Mesothelial cell of epicardium (in vitro differentiated cells): ENCODE measurements around the gene PCMT1. TPM values are rescaled to one million over a fixed set of nuclear protein-coding genes. Genes with fewer than 3 reads are reported as not detected.

Experiments used
- DNase-seq, 2 experiments: peaks; one replicate each; pipeline ENCODE4 v3.0.0; 2021; ENCODE audit warnings: low spot score in 2 of 2; ENCODE audit not compliant: unreplicated experiment in 2 of 2
- H3K27ac Mint-ChIP-seq: 2 replicates; pipeline ENCODE4 v1.8.0; 2021; ENCODE audit warnings: mixed read lengths
- H3K27me3 Mint-ChIP-seq: 2 replicates; pipeline ENCODE4 v1.8.0; 2021; ENCODE audit warnings: low read depth, mixed read lengths
- H3K36me3 Mint-ChIP-seq: 2 replicates; pipeline ENCODE4 v1.8.0; 2021; ENCODE audit warnings: mixed read lengths
- H3K4me1 Mint-ChIP-seq: 2 replicates; pipeline ENCODE4 v1.8.0; 2021; ENCODE audit warnings: mixed read lengths
- H3K4me3 Mint-ChIP-seq: 2 replicates; pipeline ENCODE4 v1.8.0; 2021; ENCODE audit warnings: mild to moderate bottlenecking, moderate library complexity, mixed read lengths
- H3K9me3 Mint-ChIP-seq: 2 replicates; pipeline ENCODE4 v1.8.0; 2021; ENCODE audit warnings: mixed read lengths
- total RNA-seq: library from RNA; stranded (reverse); gene quantifications from 3 replicates; pipeline ENCODE4 v1.2.1, GENCODE V29; 2021
- TF ChIP-seq, protein P1 (sequence below): fragments of 200-600 bp; sonication (generic); IDR thresholded peaks from one replicate; pipeline ENCODE4 v1.5.0; 2021; ENCODE audit warnings: antibody characterized with exemption; ENCODE audit not compliant: unreplicated experiment

The PCMT1 gene
- total RNA-seq, 1 donor from 2014 or later: 45.6 TPM

DNA sequence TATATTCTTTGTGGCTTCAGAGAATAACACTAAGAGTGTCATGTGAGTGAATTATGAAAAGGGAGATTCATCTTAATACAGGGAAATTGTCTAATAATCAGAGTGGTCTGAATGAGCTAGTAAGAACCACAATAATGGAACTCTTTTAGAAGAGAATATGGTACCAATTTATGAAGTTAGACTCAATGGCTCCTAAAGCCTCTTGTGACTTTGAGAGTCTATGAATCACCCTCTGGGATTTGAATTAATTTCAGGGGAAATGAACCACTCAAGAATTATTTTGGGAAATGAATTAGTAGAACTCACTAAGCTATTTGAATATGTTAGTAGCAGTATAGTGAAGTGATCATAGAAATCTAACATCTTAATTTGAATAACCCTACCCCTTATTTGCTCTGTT is 14.3 kb downstream of the PCMT1 start:
- peaks cover 32% of the 10 kb centered on the region for H3K36me3 Mint-ChIP-seq
- DNase-seq: no peak
- no peaks in the 10 kb centered on the region for H3K4me1 Mint-ChIP-seq
- H3K4me3 Mint-ChIP-seq: no peak overlapping the region
- H3K9me3 Mint-ChIP-seq: peaks cover 15% of the 10 kb centered on the region
- no peaks in the 10 kb centered on the region for H3K27me3 Mint-ChIP-seq
- TF ChIP-seq, protein P1, sequence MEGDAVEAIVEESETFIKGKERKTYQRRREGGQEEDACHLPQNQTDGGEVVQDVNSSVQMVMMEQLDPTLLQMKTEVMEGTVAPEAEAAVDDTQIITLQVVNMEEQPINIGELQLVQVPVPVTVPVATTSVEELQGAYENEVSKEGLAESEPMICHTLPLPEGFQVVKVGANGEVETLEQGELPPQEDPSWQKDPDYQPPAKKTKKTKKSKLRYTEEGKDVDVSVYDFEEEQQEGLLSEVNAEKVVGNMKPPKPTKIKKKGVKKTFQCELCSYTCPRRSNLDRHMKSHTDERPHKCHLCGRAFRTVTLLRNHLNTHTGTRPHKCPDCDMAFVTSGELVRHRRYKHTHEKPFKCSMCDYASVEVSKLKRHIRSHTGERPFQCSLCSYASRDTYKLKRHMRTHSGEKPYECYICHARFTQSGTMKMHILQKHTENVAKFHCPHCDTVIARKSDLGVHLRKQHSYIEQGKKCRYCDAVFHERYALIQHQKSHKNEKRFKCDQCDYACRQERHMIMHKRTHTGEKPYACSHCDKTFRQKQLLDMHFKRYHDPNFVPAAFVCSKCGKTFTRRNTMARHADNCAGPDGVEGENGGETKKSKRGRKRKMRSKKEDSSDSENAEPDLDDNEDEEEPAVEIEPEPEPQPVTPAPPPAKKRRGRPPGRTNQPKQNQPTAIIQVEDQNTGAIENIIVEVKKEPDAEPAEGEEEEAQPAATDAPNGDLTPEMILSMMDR: no peak
- H3K27ac Mint-ChIP-seq: no peak overlapping the region

DNA sequence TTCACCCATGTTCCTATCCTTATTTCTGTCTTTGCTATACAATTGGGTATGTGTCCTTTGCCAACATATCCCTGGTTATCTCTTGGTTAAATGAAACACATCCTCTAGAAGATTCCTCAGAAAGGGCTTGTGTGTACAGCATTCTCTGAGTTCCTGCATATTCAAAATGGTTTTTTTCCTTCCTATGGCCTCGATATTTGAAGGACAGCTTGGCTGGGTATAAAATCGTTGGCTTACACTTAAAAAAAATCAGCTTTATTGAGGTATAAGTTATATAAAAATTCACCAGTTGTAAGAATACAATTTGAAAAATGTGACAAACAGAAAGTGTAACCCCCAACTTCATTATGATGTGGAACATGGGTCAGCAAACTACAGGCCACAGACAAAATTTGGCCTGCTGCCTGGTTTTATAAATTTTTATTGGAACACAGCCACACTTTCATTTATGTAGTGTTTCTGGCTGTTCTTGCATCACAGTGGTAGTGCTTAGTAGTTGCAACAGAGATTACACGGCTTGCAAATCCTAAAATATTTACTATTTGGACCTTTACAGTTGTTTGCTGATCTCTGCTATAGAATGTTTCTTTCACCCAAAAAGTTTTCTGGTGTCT is 16.7 kb downstream of the PCMT1 start:
- Mint-ChIP-seq H3K4me1 (no peaks in the 10 kb centered on the region), H3K27ac (no peak overlapping the region), H3K4me3 (no peak overlapping the region), H3K36me3 (peaks cover 33% of the 10 kb centered on the region), H3K27me3 (no peaks in the 10 kb centered on the region), H3K9me3 (peaks cover 17% of the 10 kb centered on the region)
- TF ChIP-seq, protein P1: no peak
- no peak for DNase-seq

DNA sequence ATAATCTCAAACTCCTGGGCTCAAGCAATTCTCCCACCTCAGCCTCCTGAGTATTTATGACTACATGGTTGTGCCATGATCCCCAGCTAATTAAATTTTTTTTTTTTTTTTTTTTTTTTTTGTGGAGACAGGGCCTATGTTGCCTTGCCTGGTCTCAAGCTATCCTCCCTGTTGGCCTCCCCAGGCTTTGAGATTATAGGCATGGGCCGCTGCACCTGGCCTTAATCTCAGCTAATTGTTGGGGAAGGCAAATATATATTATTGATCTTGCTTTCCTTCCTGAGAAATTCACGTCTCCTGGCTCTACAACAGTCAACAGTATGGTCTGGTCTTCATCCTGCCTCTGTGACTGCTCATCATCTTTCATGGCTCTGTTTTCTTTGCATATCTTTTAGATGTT is 20.1 kb downstream of the PCMT1 start:
- H3K36me3 Mint-ChIP-seq: peaks cover 35% of the 10 kb centered on the region
- DNase-seq: no peak
- peaks cover 14% of the 10 kb centered on the region for H3K9me3 Mint-ChIP-seq
- no peaks in the 10 kb centered on the region for H3K4me1 Mint-ChIP-seq
- H3K27ac Mint-ChIP-seq: no peak overlapping the region
- TF ChIP-seq, protein P1: no peak
- H3K4me3 Mint-ChIP-seq: no peak overlapping the region
- no peaks in the 10 kb centered on the region for H3K27me3 Mint-ChIP-seq

DNA sequence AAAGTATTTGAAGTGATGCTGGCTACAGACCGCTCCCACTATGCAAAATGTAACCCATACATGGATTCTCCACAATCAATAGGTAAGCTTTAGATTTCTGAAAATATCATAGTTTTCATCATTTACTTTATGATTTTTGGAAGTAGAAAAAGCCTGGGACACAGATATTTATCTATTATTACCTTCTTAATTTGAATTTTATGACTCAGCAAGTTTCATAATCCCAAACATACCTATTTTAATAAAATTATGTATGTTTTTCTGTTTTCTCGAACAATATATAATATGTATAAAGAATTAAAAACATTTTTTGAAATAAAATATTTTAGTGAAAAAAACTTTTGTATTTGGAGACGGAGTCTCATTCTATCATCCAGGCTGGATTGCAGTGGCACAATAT is 21.6 kb downstream of the PCMT1 start:
- H3K9me3 Mint-ChIP-seq: peaks cover 10% of the 10 kb centered on the region
- TF ChIP-seq, protein P1: no peak
- no peak overlapping the region for H3K27ac Mint-ChIP-seq
- no peaks in the 10 kb centered on the region for H3K27me3 Mint-ChIP-seq
- peaks cover 34% of the 10 kb centered on the region for H3K36me3 Mint-ChIP-seq
- no peak overlapping the region for H3K4me3 Mint-ChIP-seq
- H3K4me1 Mint-ChIP-seq: no peaks in the 10 kb centered on the region
- DNase-seq: no peak

DNA sequence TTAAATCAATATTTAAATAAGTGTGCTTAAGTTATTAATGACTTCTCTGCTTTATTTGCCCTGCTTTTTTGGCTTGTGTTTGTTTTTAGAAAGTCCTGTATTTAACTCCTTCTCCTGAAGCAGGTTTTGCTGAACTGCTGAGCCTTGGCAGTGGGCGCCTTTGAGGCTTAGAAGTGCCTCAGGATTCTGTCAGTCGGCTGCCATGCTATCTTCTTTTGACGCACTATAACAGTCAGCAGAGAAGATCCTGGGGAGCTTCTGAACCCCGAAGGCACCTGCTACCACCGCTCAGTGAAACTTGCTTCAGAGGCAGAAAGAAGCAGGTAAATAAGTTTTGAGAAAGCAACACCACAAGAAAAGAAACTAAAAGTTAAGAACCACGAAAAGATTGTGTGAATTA is 22.4 kb downstream of the PCMT1 start:
- Mint-ChIP-seq H3K36me3 (peaks cover 32% of the 10 kb centered on the region), H3K27me3 (no peaks in the 10 kb centered on the region), H3K27ac (no peak overlapping the region), H3K4me3 (no peak overlapping the region), H3K4me1 (no peaks in the 10 kb centered on the region), H3K9me3 (peaks cover 3% of the 10 kb centered on the region)
- DNase-seq: no peak
- TF ChIP-seq, protein P1: no peak

DNA sequence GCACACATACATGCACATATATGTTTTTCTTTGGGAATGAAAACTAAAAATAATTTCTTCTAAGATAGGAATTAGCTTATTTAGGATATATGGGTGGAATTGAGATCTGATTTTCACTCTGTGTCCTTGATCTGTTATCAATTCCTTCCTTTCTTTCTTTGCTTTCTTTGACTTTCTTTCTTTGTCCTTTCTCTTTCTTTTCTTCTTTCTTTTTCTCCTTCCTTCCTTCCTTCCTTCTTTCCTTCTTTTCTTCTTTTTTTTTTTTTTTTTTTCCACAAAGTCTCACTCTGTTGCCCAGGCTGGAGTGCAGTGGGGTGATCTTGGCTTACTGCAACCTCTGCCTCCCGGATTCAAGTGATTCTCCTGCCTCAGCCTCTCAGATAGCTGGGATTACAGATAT is 28.1 kb downstream of the PCMT1 start:
- DNase-seq: no peak
- H3K36me3 Mint-ChIP-seq: peaks cover 16% of the 10 kb centered on the region
- no peaks in the 10 kb centered on the region for H3K27me3 Mint-ChIP-seq
- TF ChIP-seq, protein P1: no peak
- H3K27ac Mint-ChIP-seq: no peak overlapping the region
- H3K4me3 Mint-ChIP-seq: no peak overlapping the region
- H3K4me1 Mint-ChIP-seq: peaks cover 5% of the 10 kb centered on the region
- H3K9me3 Mint-ChIP-seq: no peaks in the 10 kb centered on the region
